ACC112 (cell line): ENCODE data around the gene SYNE3.

Source experiments
- H2AFZ ChIP-seq: fragments of 200-600 bp; sonication (generic); one replicate; pipeline ENCODE4 v1.6.0; 2017; ENCODE audit warnings: antibody characterized with exemption, low read length; ENCODE audit not compliant: unreplicated experiment
- H3K27ac ChIP-seq: fragments of 200-600 bp; sonication (generic); 2 replicates; pipeline ENCODE4 v1.5.1; 2014; ENCODE audit warnings: low read depth, mild to moderate bottlenecking, antibody characterized with exemption, low read length, moderate library complexity
- H3K27me3 ChIP-seq: fragments of 200-600 bp; sonication (generic); 2 replicates; pipeline ENCODE4 v1.6.1; 2014; ENCODE audit warnings: mild to moderate bottlenecking, antibody characterized with exemption, low read length, moderate library complexity, mixed read lengths; ENCODE audit not compliant: insufficient read depth
- H3K36me3 ChIP-seq: fragments of 200-600 bp; sonication (generic); 2 replicates; pipeline ENCODE4 v1.6.1; 2016; ENCODE audit warnings: mild to moderate bottlenecking, antibody characterized with exemption, low read length, moderate library complexity, mixed read lengths; ENCODE audit not compliant: insufficient read depth
- H3K4me1 ChIP-seq: fragments of 200-600 bp; sonication (generic); one replicate; pipeline ENCODE4 v1.6.1; 2016; ENCODE audit warnings: low read length, mixed read lengths; ENCODE audit not compliant: insufficient read depth, unreplicated experiment, control insufficient read depth
- H3K4me3 ChIP-seq: fragments of 200-600 bp; sonication (generic); 2 replicates; pipeline ENCODE4 v1.5.1; 2014; ENCODE audit warnings: mild to moderate bottlenecking, low read depth, low read length
- H3K79me2 ChIP-seq: fragments of 200-600 bp; sonication (generic); one replicate; pipeline ENCODE4 v1.6.0; 2016; ENCODE audit warnings: low read length; ENCODE audit not compliant: control insufficient read depth, unreplicated experiment, insufficient read depth

SYNE3 gene

DNA sequence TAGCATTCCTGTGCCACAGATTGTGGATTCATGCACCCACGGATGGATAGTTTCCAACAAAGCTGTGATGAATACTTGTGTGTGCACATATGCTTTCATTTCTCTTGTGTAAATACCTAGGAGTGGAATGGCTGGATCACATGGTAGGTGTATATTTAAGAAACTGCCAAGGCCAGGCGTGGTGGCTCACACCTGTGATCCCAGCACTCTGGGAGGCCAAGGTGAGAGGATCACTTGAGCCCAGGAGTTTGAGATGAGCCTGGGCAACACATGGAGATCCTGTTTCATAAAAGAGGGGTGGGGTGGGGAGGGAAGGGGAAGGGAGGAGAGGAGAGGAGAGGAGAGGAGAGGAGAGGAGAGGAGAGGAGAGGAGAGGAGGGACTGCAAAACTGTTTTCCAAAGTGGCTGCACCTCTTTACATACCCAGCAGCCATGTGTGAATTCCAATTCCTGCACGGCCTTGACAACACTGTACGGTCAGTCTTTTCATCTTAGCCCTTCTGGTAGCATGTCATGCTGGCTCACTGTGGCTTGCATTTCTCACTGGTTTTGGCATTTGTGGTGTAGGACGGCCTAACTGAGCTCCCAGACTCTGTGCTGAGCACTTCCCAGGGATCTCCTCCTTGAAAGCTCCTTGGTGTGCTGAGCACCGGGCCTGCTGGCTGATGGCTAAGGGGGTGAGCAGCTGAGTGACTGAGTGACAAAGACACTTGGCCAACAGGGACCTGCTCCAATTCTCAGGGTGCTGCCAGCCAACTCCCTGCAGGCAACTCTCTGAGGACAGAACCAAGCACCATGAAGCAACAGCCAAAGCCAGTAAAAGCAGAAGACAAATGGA, 27.9 kb downstream of the SYNE3 start:
- H3K27ac ChIP-seq = no peak overlapping the region
- no peak overlapping the region for H3K4me3 ChIP-seq
- peaks cover 34% of the 10 kb centered on the region for H3K4me1 ChIP-seq

DNA sequence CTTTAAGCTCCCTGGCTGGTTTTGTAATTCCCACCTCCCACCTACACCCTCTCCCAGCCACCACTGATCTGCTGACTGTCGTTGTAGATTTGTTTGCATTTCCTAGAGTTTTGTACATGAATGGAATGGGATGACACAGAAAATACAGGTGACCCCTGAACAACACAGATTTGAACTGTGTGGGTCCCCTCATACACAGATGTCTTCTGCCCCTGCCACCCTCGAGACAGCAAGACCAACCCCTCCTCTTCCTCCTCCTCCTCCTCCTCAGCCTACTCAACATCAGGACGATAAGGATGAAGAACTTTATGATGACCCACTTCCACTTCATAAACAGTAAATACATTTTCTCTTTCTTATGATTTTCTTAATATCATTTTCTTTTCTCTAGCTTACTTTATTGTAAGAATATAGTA, 28.8 kb downstream of the SYNE3 start:
- H3K79me2 ChIP-seq = peaks cover 27% of the 10 kb centered on the region
- no peak overlapping the region for H3K27ac ChIP-seq
- peaks cover 9% of the 10 kb centered on the region; the same call in 1 of the 2 replicates for H3K36me3 ChIP-seq
- H3K27me3 ChIP-seq = no peaks in the 10 kb centered on the region
- no peak overlapping the region for H3K4me3 ChIP-seq
- H3K4me1 ChIP-seq = peaks cover 43% of the 10 kb centered on the region
- H2AFZ ChIP-seq = no peak overlapping the region

More for the DNA sequence above, 27.9 kb downstream of the SYNE3 start:
- Histone ChIP-seq H3K36me3 (peaks cover 9% of the 10 kb centered on the region; the same call in 1 of the 2 replicates), H3K27me3 (no peaks in the 10 kb centered on the region), H3K79me2 (peaks cover 27% of the 10 kb centered on the region), H2AFZ (no peak overlapping the region)

DNA sequence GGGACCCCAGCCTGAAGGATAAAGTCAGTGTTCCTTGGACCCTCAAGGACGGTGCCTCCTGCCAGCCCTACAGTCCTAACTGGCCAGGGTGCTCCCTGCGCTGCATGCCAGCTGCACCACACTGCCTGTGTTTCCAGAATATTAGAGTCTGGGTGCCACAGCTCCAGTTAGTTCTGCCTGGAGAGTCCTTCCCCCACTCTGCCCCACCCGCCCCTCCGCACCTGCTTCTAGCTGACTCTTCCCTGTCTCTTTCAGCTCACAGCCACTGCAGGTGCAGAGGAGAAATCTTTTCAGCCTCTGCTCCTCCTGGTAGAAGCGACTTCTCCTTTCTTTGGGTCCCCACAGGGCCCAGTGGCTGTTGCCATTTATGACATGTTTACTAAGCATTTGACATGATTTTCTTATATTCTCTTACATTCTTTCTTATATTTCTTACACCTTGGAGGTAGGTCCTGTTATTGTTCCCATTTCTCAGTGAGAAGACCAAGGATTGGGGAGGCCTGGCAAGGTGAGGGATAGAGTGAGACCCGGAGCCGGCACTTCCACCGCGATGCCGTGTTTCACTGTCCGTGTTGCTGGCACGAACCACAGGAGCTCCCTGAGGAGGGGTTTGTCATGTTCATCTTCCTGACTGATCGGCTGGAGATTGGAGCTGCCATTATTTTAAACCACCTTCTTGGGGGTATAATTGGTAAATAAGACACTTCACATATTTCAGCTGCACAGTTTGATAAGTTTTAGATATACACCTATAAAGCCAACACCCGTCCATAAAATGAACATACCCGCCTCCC, 29.4 kb downstream of the SYNE3 start:
- H3K4me3 ChIP-seq = no peak overlapping the region
- peaks cover 47% of the 10 kb centered on the region for H3K4me1 ChIP-seq

DNA sequence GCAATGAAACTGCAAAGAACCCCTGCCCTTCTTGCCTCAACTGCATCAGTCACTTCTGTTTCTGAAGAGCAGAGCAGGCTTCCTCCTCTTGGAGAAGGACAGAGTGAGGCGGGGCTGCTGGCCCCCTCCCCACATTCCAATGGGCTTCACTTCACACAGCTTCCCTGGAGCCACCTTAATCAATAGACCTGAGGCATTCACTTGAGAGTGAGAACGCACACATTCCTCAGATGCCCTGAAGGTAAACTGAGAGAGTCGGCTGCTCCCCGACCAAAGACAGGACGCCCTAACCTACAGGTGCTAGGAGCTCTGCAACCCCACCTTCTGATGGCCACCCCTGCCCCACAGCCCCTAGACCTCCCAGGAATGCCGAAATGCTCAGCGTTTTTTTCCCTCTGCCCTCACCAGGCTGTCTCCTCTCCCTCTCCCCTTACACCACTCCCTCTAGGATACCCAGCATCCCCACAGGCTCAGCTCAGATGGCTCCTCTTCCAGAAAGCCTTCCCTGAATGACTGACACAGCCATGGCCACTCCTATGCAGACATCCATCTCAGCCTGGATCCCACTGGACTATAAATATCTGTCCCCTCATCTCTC, 31.1 kb downstream of the SYNE3 start:
- Histone ChIP-seq H2AFZ (no peak overlapping the region), H3K79me2 (peaks cover 21% of the 10 kb centered on the region)

More for the DNA sequence above, 29.4 kb downstream of the SYNE3 start:
- Histone ChIP-seq H3K36me3 (peaks cover 4% of the 10 kb centered on the region; the same call in 1 of the 2 replicates), H3K27me3 (no peaks in the 10 kb centered on the region), H2AFZ (no peak overlapping the region), H3K79me2 (peaks cover 31% of the 10 kb centered on the region), H3K27ac (no peak overlapping the region)

DNA sequence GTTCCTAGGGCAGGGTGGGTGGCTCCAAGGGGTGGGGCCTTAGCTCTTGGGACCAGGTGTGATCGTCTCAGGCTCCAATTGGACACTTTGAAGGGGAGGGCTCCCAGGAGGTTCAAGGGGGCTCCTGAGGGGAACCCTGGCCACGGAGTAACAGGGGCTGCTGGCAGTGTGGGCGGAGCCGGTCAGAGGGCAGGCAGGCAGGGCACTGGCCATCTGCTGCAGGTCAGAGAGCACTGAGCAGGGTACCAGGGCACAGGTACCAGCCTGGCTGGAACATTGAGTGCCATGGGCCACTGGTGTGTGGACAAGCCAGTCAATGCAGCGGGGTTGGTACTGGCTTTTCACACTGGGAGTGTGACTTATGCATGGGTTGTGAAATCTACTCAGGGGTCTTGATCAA, 32.2 kb downstream of the SYNE3 start:
- Histone ChIP-seq H3K4me3 (no peak overlapping the region), H3K4me1 (peaks cover 56% of the 10 kb centered on the region), H3K27me3 (no peaks in the 10 kb centered on the region), H2AFZ (no peak overlapping the region), H3K36me3 (no peaks in the 10 kb centered on the region), H3K79me2 (peaks cover 11% of the 10 kb centered on the region), H3K27ac (no peak overlapping the region)

More for the DNA sequence above, 31.1 kb downstream of the SYNE3 start:
- Histone ChIP-seq H3K4me3 (no peak overlapping the region), H3K27ac (no peak overlapping the region), H3K27me3 (no peaks in the 10 kb centered on the region), H3K4me1 (peaks cover 53% of the 10 kb centered on the region), H3K36me3 (no peaks in the 10 kb centered on the region)

DNA sequence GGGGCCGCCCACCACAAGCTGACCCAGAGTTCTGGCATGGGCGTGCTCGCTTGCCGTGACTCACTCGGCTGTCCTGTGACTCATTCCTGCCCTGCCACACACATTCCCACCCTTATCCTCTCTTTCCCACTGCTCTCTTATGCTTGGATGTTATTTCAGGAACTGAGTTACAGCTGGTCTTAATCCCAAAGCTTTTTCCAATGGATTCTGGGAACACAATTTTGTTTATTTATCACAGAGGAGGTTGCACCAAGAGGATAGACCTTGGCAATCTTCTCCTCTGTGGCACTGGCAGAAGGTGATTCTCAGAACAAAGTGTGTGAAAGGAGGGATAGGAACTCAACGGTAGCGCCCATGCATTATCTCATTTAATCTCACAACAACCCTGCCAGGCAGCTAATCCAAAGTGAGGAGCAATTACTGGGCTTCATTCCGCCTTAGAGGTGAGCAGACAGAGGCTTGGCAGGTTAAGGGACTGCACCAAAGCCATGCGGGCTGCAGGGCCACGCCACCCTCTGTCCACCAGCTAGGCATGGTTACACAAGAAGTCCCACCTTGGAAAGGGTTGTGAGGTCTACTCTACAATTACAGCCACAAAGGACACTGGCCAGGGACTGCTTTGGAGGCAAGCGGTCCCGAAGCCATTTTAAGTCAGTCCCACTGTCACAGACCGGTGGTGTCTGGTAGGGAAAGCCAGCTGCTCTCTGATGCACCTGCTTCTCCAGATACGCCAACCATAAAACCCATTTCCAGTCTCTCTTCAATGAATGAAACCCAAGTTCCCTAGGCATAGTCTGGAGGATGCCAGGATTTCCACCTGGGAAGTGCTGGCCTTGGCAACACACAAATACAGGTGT, 32.9 kb downstream of the SYNE3 start:
- peak overlapping the region; percentile 33; the same call in 1 of the 2 replicates for H3K4me3 ChIP-seq

DNA sequence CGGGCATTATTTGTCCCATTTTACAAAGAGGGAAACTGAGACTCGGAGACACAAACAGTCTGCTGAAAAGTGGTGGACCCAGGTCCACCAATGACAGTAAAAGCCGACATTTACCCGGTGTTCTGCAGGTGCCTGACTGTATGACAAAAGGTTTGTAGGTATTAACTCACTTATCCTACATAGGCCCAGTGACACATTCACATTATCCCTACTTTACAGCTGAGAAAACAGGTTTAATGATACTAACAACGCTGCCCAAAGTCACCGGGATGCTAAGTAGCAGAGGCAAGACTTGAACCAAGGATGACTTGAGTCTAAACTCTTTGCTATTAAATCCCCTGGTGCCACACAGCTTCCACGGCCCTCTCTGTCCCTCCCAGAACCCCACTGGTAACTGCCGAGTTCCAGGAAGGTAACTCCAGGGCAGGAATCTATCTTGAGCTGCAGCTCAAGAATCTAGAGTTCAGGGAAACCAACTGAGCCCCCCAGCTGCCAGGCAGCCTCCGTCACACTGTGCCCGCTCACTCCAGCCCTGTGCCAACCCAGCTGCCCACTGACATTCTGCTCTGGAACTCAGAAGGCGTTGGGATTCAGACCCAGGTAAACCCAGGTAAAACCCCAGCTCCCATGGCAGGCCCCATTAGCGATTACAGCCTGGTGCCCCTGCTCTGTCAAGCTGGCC, 33.7 kb downstream of the SYNE3 start:
- Histone ChIP-seq H3K27me3 (no peaks in the 10 kb centered on the region), H3K79me2 (peaks cover 8% of the 10 kb centered on the region), H2AFZ (no peak overlapping the region), H3K36me3 (no peaks in the 10 kb centered on the region), H3K4me1 (peaks cover 51% of the 10 kb centered on the region), H3K4me3 (no peak overlapping the region), H3K27ac (peak overlapping the region; percentile 84)

More for the DNA sequence above, 32.9 kb downstream of the SYNE3 start:
- H3K4me1 ChIP-seq = peaks cover 54% of the 10 kb centered on the region
- no peaks in the 10 kb centered on the region for H3K27me3 ChIP-seq
- H2AFZ ChIP-seq = no peak overlapping the region
- no peaks in the 10 kb centered on the region for H3K36me3 ChIP-seq
- peaks cover 8% of the 10 kb centered on the region for H3K79me2 ChIP-seq
- H3K27ac ChIP-seq = peak overlapping the region; percentile 84

DNA sequence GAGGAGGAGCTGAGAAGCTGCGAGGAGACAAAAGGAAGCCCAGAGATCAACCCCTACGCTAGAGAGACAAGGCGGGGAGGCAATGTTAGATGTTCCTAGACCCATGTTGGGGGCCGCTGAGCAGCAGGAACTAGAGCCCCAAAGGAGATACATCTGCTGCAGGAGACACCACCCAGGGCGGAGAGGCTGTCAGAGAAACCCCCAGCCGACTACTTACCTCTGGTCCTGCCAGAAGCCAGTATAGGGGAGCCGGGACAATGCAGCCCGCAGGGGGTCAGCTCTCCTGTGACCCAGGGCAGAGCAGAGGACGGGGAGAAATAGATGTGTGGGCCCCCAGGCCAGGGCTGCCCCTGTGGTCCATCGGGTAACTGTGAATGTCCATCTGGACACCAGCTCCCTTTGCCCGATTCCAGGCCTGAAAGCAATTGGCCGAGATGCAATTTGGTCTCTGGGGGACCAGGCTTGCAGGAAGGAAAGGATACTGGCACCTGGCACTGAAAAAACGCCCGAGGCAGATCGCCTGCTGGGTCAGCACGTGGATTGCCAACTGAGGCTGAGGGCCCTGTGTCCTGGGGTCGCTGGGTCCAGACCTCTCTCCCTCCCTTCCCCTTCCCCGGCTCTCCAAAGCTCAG, 34.9 kb downstream of the SYNE3 start:
- Histone ChIP-seq H3K79me2 (peaks cover 4% of the 10 kb centered on the region), H3K27ac (peak overlapping the region; percentile 85; the same call in 1 of the 2 replicates), H3K4me1 (peaks cover 51% of the 10 kb centered on the region), H2AFZ (no peak overlapping the region), H3K27me3 (no peaks in the 10 kb centered on the region), H3K36me3 (no peaks in the 10 kb centered on the region), H3K4me3 (no peak overlapping the region)

DNA sequence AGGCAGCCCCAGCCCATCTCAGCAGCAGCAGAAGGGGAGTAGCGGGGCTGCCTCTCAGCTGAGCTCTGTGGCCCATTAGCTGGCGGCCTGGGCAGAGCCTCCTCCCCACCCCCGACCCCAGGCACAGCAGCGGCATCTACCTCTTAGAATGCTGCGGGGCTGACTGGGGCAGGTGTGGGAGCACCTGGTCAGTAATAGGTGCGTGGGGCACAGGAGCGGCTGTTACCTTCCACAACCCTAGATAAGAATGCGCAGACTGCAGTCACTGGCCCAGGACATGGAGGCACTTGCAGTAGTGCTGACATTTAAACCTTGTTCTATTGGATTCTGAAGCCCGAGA, 35.6 kb downstream of the SYNE3 start:
- Histone ChIP-seq H3K27ac (peak overlapping the region; percentile 85), H3K36me3 (no peaks in the 10 kb centered on the region), H3K27me3 (no peaks in the 10 kb centered on the region), H3K4me1 (peaks cover 51% of the 10 kb centered on the region), H3K79me2 (peaks cover 4% of the 10 kb centered on the region), H2AFZ (no peak overlapping the region), H3K4me3 (no peak overlapping the region)
